Endothelial cell of umbilical vein (primary cell): ENCODE data around the gene ABCC5.

Source experiments
- CTCF ChIP-seq, 2 donors: IDR thresholded peaks; 1 replicate in 1 of 2; 2 replicates in 1 of 2; pipeline ENCODE4 v1.5.1; 2011; ENCODE audit warnings: low read length in 2 of 2, mild to moderate bottlenecking in 2 of 2, moderate library complexity in 2 of 2, control low read depth in 1 of 2, inconsistent platforms in 1 of 2, low read depth in 1 of 2; ENCODE audit not compliant: insufficient read depth in 1 of 2; ENCODE audit errors: extremely low read depth in 1 of 2
- EZH2 ChIP-seq: IDR thresholded peaks from 2 replicates; pipeline ENCODE4 v1.6.1; 2012; ENCODE audit warnings: borderline replicate concordance, low read depth, mild to moderate bottlenecking, moderate library complexity, low read length, inconsistent platforms; ENCODE audit not compliant: severe bottlenecking
- FOS ChIP-seq: IDR thresholded peaks from 2 replicates; pipeline ENCODE4 v1.6.1; 2011; ENCODE audit warnings: mild to moderate bottlenecking, low read length, moderate library complexity, borderline replicate concordance; ENCODE audit not compliant: insufficient read depth
- JUN ChIP-seq: IDR thresholded peaks from 2 replicates; pipeline ENCODE4 v1.6.1; 2011; ENCODE audit warnings: borderline replicate concordance, low read depth; ENCODE audit not compliant: insufficient read length, insufficient read depth
- MAX ChIP-seq: IDR thresholded peaks from 2 replicates; pipeline ENCODE4 v1.6.1; 2011; ENCODE audit not compliant: insufficient read depth, insufficient read length
- POLR2A ChIP-seq: IDR thresholded peaks from 2 replicates; pipeline ENCODE4 v1.6.1; 2012; ENCODE audit warnings: low read depth, mild to moderate bottlenecking, control low read depth, low read length

GRCh38 chr3:183921096-183921495 lies 96.6 kb downstream of the ABCC5 start:
- TF ChIP-seq CTCF (IDR thresholded peaks at IDR 0.05; ENCODE audit: extremely low read depth in 1 of 2, insufficient read depth in 1 of 2, low read depth in 1 of 2, low read length in 2 of 2) (no peak), EZH2 (no peak), MAX (no peak), POLR2A (no peak), JUN (no peak), FOS (no peak)
